HG03045 (cell line): Measurements from ENCODE around the gene GNS.
"Not testable (repeated sequence)": the region's sequence is repeated elsewhere in the genome, so short reads cannot be mapped to it uniquely, and the experiment has no call there.

ENCODE experiments used
- ATAC-seq: cut with Tn5 transposase; IDR thresholded peaks from one replicate; pipeline ENCODE4 v1.9.1; 2021; ENCODE audit warnings: mild to moderate bottlenecking, moderate library complexity; ENCODE audit not compliant: unreplicated experiment

Gene GNS

DNA sequence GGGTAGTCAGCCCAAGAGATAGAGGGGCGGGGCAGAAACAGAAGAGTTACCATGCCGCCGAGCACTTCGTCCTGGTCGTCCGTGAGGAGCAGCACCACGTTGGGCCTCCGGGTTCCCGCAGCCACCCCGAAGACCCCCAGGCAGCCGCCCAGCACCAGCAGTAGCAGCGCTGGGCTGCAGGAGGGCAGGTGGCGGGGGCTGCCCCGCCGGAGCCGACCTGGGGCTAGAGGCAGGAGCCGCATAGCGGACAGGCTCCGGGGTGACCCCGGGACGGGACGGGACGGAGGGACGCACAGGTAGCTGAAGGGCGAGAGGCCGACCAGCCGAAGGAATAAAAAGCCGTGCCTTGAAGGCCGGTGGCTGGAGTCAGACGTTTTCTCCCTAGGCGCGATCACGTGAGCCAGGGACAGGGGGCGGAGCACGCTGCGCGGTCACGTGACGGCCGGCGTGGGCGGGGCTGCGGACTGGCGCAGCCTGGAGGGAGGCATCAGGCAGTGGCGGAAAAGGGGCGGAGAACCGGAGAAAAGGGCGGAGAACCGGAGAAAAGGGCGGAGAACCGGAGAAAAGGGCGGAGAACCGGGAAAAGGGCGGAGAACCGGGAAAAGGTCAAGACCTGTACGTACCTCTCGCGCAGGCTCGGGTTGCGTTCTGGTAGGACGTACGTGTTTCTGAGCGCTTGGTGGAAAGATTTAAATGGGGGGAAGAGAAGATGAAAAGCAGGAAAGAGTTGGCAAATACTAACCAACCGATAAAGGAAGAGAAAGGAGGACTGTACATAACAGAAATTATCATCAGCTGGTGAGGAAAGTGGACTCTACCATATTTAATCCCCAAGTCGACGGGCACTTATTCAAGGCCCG lies at the start of gene GNS:
Gene GNS, minus strand, starts transcription at position 372 of the 860 bp plus-strand sequence. Its CDS starts 130 bp downstream, at position 242.
- peak; percentile 81 for ATAC-seq

DNA sequence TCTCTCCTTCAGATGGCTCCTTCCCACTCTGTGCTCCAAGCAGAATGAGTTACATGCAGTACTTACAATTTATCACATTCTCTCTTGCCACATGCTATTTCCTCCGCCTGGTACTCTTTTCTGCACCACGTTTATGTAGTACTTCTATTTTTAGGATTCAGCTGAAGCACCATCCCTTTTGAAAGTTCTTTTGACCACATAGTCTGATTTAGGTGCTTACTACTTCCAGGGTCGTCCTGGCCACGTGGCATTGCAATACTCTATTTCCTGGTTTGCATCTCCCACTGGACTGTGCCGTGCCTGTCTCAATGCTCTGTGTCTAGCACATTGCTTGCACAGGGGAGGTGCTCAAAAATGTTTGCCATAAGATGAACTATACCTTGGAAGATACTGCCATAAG lies 48.9 kb upstream of the GNS start:
- ATAC-seq = no peak

- no peak for ATAC-seq
Measured at GRCh38 chr12:64806593-64807460, 47.6 kb upstream of the GNS start.

- no peak for ATAC-seq
Measured at GRCh38 chr12:64806173-64806572, 47.0 kb upstream of the GNS start.

- ATAC-seq = not testable (repeated sequence)
Measured at GRCh38 chr12:64802180-64802775, 43.1 kb upstream of the GNS start.

- no peak for ATAC-seq
Measured at GRCh38 chr12:64801381-64801780, 42.2 kb upstream of the GNS start.

- peak; percentile 67 for ATAC-seq
Measured at GRCh38 chr12:64800640-64801039, 41.4 kb upstream of the GNS start.

- ATAC-seq = no peak
Measured at GRCh38 chr12:64798165-64798564, 39.0 kb upstream of the GNS start.

DNA sequence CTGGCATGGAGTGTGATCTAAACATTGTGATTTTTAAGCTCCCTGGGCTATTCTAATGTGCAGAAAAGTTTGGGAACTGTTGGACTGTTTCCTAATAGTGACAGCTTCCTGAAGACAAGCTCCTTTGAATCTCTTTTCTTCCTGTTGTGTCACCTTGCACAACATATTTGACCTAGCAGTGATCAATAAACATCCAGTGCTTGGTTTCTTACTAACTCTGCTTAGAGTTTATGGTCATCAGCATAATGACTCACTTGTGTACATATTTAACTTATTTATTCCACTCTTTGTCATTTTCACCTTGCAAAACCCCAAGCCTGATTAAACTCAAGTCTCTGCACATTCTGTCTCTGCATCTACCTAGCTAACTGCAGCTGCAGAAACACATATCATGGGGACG lies 38.0 kb upstream of the GNS start:
- no peak for ATAC-seq

DNA sequence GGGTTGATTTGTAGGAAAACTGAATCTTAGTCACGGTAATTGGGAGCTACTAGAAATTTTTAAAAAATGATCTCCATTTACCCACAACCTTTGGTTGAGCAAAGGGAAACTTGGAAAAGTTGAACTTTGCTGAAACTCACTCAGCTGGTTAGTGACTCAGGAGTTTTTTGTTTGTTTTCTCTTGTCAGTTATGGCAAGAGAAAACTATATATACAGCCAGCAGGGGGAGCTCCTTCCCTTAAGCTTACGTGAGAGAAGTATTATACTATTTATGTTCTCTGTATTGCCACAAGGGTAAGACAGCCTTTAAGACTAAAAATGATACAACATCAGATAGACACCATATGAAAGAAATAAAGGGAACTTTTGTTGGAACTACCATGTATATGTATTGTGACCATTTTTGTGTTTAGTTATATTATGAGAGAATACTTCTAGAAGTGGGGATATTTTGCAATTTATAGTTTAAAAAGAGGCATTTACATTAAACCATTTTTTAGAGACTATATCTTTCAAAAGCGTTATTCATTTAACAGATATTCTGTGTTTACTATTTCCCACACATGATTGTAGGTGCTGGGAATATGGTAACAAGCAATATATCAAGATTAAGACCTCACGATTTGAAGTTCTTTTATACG lies 37.1 kb upstream of the GNS start:
- peak; percentile 72 for ATAC-seq

GRCh38 chr12:64794305-64794704 lies 35.1 kb upstream of the GNS start:
- ATAC-seq = no peak

GRCh38 chr12:64793610-64794009 lies 34.4 kb upstream of the GNS start:
- ATAC-seq = no peak

DNA sequence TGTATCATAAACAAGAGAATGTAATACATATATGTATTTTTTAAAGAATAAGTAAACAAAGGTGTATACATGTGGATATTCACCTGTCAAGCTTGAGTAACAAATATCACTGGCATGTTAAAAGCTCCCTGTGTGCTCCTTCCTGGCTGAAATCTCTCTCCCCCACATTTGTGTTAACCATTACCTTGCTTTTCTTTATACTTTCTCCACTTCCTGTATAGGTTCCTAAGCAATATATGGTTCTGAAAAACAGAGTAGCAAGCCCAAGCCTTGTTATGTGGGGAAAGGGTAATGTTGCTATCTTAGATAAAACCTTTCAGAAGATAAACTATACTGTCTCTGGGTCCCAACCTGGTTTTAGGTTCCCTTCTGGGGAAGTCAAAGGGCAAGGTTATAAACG lies 32.9 kb upstream of the GNS start:
- ATAC-seq = no peak

DNA sequence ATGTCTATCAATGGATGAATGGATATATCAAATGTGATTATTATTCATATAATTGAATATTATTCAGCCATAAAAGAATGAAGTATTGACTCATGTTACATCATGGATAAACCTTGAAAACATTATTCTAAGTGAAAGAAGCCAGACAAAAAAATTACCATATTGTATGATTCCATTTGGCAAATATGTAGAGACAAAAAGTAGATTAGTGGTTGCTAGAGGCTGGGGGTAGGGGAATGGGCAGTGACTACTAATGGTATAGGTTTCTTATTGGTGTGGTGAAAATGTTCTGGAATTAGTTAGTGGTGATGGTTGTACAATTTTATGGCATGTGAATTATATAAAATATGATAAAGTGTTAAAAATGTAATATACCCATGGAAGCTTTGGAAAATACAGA lies 31.8 kb upstream of the GNS start:
- ATAC-seq = no peak

GRCh38 chr12:64790166-64790565 lies 31.0 kb upstream of the GNS start:
- no peak for ATAC-seq

DNA sequence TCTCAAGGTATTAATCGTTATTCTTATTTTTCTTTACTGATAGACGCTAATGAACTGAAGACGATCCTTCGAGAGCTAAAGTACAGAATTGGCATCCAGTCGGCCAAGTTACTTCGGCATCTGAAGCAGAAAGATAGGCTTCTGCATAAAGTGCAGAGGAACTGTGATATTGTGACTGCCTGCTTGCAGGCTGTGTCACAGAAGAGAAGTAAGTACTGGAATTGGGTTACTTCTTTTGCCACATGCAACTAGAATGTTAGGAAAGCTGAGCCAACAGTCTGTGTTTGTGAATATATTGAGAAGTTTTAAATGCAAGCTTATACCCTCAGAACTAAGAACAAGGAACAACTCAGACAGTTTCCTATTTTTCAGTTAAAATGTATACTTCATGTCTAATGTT lies 26.6 kb upstream of the GNS start:
- no peak for ATAC-seq

DNA sequence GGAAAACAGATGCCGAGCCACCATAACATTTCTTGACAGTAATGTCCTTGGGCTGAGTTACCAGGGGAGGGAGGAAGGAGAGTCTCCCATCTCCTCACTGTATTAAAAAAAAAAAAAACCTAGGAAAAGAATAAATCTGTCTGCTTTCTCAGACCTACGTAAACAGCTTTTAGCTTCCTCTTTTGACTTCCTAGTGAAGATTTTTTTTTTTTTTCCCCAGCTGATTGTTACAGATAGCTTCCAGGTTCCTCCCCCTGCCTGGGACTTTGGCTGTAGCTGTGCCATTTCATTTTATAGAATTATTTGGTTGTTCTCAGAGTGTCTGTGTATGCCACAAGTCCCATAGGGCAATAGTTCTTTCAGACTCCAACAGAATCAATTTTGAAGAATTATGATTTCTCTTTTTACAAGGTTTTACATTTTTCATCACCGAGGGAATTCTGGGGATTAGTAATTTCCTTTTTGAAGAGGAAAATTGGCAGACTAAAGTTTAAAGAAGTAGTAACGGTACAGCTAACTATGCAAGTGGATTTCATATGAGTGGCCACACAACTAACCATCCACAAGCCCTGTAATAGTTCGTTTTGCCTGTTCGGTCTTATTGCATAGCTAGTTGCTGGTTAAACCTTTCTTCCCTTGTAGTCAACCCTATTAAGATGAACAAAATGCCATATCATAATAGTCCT lies 23.1 kb upstream of the GNS start:
- ATAC-seq = no peak

DNA sequence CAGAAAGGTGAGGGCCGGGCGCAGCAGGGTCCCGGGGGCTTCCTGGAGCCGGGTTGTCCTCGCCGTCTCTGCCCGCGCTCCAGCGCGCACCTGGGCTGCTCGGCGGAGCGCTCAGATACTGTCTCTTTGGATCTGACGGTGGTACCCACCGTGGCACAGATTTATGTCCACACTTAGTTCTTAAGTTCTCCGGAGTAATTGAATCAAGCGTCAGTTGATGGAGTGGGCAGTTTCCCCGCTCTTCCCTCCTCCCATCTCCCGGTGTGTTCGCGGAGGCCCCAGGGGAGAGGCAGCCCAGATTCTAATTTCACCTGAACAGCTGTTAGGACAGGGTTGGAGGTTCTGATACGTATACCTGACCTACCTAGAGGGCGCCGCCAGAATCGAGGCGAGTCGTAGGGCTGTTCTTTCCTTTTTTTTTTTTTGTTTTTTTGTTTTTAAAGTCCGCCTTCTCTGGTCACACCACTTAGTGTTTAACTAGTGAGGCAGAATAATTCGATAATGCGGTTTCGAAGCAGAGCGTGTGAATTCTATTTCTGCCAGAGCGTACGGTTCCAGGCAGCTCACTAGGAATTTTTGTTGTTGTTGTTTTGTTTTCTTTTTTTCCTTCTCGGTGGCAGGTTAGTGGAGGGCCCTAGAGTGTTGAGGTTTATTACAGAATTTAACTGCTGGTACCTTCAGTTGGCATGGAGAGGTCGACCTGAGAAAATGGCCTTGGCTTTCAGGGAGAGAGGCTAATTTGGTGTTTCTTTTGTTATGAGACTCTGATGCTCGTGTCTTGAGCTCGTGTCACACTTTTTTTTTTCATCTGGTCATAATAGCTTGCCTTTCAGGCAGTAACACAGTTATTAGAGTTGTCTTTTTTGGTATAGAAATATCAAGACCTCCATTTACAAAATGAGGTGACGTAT lies 22.3 kb upstream of the GNS start:
- ATAC-seq = no peak

DNA sequence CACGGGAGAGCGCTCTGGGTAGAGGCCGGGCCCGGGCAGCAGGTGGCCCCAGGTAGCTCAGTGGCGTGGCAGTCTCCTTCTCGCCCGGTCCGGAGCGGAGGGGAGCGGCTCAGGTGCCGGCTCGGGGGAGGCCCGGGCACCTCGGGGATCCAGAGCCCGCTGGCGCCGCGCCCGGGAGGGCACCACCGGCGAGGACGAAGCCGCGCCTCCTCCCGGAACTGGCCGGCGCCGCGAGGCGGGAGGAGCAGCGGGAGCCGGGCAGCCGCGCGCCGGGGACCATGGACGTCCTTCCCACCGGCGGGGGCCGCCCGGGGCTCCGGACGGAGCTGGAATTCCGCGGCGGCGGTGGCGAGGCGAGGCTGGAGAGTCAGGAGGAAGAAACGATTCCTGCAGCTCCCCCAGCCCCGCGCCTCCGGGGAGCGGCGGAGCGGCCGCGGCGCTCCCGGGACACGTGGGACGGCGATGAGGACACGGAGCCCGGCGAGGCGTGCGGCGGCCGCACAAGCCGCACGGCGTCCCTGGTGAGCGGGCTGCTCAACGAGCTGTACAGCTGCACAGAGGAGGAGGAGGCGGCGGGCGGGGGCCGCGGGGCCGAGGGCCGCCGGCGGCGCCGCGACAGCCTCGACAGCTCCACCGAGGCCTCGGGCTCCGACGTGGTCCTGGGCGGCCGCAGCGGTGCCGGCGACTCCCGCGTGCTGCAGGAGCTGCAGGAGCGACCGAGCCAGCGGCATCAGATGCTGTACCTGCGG lies 21.5 kb upstream of the GNS start:
- no peak for ATAC-seq
